Measurements from ENCODE around the gene AEN.

DNA sequence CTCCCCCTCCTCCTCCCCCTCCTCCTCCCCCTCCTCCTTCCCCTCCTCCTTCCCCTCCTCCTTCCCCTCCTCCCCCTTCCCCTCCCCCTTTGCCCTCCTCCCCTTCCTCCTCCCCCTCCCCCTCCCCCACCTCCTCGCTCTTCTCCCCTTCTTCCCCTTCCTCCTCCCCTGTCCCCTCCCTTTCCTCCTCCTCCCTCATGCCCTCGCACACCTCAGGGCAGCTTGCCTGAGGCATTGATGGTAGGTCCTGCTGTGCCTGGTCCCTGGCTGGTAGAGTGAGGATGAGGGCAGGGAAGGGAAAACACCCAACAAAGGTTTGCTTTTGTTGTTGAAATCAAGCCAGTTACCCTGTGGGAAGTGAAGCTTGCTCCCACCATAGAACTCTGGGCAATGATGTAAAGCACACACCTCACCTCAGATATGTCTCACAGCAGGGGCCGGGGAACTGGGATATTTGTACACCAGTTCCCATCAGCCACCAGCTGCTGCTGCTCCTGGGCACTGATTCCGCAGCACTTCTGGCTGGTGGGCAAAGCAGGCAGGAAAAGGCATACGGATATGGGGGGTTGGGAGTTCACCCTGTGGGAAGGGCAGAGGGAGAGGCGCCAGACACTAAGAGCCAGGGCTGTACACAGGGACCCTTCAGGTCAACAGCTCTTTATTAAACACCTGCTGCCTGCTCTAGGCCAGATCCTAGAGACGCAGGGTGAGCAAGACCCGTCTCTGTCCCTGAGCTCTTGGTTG is 31.5 kb downstream of the AEN start:
- TF ChIP-seq RAD21 (IDR thresholded peaks at IDR 0.05; ENCODE audit: low read depth), result no peak
- no peak for TF ChIP-seq CTCF (IDR thresholded peaks at IDR 0.05 in 2 of 3, conservative IDR thresholded peaks at IDR 0.05 in 1 of 3; ENCODE audit: borderline replicate concordance in 1 of 3, insufficient read depth in 1 of 3, low read depth in 2 of 3, low read length in 2 of 3)
- TF ChIP-seq EZH2 (IDR thresholded peaks at IDR 0.05), result no peak
- TF ChIP-seq ZFX (IDR thresholded peaks at IDR 0.05), result no peak
- TF ChIP-seq POLR2AphosphoS5 (IDR thresholded peaks at IDR 0.05; ENCODE audit: low read depth, low read length), result no peak
- TF ChIP-seq CBX3 (IDR thresholded peaks at IDR 0.05; ENCODE audit: low read depth), result no peak
- no peak for TF ChIP-seq ELF1 (IDR thresholded peaks at IDR 0.05; ENCODE audit: borderline replicate concordance, low read depth)
- TF ChIP-seq, protein P1, sequence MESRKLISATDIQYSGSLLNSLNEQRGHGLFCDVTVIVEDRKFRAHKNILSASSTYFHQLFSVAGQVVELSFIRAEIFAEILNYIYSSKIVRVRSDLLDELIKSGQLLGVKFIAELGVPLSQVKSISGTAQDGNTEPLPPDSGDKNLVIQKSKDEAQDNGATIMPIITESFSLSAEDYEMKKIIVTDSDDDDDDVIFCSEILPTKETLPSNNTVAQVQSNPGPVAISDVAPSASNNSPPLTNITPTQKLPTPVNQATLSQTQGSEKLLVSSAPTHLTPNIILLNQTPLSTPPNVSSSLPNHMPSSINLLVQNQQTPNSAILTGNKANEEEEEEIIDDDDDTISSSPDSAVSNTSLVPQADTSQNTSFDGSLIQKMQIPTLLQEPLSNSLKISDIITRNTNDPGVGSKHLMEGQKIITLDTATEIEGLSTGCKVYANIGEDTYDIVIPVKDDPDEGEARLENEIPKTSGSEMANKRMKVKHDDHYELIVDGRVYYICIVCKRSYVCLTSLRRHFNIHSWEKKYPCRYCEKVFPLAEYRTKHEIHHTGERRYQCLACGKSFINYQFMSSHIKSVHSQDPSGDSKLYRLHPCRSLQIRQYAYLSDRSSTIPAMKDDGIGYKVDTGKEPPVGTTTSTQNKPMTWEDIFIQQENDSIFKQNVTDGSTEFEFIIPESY (IDR thresholded peaks at IDR 0.05; ENCODE audit: extremely low read depth, insufficient replicate concordance, low read length), result no peak
- no peak for TF ChIP-seq POLR2A (IDR thresholded peaks at IDR 0.05; ENCODE audit: borderline replicate concordance, extremely low read depth, insufficient read depth, insufficient read length)
- no peak for TF ChIP-seq FOSL1 (IDR thresholded peaks at IDR 0.05; ENCODE audit: low read depth)
- TF ChIP-seq, protein P2, sequence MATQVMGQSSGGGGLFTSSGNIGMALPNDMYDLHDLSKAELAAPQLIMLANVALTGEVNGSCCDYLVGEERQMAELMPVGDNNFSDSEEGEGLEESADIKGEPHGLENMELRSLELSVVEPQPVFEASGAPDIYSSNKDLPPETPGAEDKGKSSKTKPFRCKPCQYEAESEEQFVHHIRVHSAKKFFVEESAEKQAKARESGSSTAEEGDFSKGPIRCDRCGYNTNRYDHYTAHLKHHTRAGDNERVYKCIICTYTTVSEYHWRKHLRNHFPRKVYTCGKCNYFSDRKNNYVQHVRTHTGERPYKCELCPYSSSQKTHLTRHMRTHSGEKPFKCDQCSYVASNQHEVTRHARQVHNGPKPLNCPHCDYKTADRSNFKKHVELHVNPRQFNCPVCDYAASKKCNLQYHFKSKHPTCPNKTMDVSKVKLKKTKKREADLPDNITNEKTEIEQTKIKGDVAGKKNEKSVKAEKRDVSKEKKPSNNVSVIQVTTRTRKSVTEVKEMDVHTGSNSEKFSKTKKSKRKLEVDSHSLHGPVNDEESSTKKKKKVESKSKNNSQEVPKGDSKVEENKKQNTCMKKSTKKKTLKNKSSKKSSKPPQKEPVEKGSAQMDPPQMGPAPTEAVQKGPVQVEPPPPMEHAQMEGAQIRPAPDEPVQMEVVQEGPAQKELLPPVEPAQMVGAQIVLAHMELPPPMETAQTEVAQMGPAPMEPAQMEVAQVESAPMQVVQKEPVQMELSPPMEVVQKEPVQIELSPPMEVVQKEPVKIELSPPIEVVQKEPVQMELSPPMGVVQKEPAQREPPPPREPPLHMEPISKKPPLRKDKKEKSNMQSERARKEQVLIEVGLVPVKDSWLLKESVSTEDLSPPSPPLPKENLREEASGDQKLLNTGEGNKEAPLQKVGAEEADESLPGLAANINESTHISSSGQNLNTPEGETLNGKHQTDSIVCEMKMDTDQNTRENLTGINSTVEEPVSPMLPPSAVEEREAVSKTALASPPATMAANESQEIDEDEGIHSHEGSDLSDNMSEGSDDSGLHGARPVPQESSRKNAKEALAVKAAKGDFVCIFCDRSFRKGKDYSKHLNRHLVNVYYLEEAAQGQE (IDR thresholded peaks at IDR 0.05; ENCODE audit: low read depth), result no peak
